HepG2 (cell line): Measurements from ENCODE around the gene MROH2A.

Experiments used
- POLR2A ChIP-seq, 2 experiments: IDR thresholded peaks; 2 replicates each; pipeline ENCODE4 v1.6.1; 2011; ENCODE audit warnings: low read depth in 2 of 2, low read length in 2 of 2, mild to moderate bottlenecking in 1 of 2, moderate library complexity in 1 of 2; ENCODE audit not compliant: insufficient read depth in 1 of 2
- TF ChIP-seq, protein P1 (sequence below): sonication (generic); formaldehyde crosslinking; IDR thresholded peaks from 2 replicates; pipeline ENCODE4 v1.5.0; 2020; ENCODE audit warnings: mild to moderate bottlenecking, missing genetic modification reagents, moderate library complexity
- TF ChIP-seq, protein P2 (sequence below): sonication (generic); formaldehyde crosslinking; IDR thresholded peaks from 2 replicates; pipeline ENCODE4 v1.8.0; 2022; ENCODE audit warnings: mild to moderate bottlenecking, missing genetic modification reagents, borderline replicate concordance

DNA sequence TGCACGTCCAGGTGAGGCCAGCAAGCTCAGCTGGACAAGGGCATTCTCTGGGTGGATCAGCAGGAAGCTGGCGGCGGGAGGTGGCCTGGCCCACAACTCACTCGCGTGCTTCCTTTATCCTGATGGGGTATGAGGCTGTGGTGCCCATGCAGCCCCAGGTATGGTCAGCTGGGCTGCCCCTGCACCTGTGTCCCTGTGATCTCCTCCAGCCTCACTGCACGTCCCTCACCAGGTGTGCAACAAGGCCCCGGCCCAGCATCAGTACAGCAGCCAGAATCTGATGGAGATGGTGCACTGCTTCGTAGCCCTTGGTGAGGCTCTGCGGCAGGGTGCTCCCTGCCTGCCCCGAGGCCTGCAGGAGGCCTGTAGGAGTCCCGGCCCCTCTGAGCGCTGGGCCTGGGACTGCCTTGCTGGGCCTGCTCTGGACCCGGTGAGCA, 17.6 kb downstream of the MROH2A start:
- TF ChIP-seq, protein P1, sequence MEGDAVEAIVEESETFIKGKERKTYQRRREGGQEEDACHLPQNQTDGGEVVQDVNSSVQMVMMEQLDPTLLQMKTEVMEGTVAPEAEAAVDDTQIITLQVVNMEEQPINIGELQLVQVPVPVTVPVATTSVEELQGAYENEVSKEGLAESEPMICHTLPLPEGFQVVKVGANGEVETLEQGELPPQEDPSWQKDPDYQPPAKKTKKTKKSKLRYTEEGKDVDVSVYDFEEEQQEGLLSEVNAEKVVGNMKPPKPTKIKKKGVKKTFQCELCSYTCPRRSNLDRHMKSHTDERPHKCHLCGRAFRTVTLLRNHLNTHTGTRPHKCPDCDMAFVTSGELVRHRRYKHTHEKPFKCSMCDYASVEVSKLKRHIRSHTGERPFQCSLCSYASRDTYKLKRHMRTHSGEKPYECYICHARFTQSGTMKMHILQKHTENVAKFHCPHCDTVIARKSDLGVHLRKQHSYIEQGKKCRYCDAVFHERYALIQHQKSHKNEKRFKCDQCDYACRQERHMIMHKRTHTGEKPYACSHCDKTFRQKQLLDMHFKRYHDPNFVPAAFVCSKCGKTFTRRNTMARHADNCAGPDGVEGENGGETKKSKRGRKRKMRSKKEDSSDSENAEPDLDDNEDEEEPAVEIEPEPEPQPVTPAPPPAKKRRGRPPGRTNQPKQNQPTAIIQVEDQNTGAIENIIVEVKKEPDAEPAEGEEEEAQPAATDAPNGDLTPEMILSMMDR (CRISPR knock-in tag), result no peak
- TF ChIP-seq POLR2A (IDR thresholded peaks at IDR 0.05; ENCODE audit: insufficient read depth in 1 of 2, low read depth in 2 of 2, low read length in 2 of 2), result no peak
- TF ChIP-seq, protein P2, sequence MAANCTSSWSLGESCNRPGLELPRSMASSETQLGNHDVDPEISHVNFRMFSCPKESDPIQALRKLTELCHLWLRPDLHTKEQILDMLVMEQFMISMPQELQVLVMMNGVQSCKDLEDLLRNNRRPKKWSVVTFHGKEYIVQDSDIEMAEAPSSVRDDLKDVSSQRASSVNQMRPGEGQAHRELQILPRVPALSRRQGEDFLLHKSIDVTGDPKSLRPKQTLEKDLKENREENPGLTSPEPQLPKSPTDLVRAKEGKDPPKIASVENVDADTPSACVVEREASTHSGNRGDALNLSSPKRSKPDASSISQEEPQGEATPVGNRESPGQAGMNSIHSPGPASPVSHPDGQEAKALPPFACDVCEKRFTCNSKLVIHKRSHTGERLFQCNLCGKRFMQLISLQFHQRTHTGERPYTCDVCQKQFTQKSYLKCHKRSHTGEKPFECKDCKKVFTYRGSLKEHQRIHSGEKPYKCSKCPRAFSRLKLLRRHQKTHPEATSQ (CRISPR knock-in tag), result no peak
